Epithelial cell of proximal tubule (primary cell): ENCODE results near the gene SAYSD1. TPM values are rescaled to one million over a fixed set of nuclear protein-coding genes. Genes with fewer than 3 reads are reported as not detected.
A peak's percentile ranks its signal among the peaks of the same experiment; 100 is the strongest.

Experiments
- DNase-seq: peaks from one replicate; pipeline ENCODE4 v3.0.0-alpha.2; 2011; ENCODE audit warnings: low read depth
- H3K4me3 ChIP-seq: 2 replicates; pipeline ENCODE4 v1.5.1; 2011; ENCODE audit warnings: low read depth, mild to moderate bottlenecking, low read length
- CTCF ChIP-seq: conservative IDR thresholded peaks from 2 replicates; pipeline ENCODE4 v1.5.1; 2012; ENCODE audit warnings: low read depth, mild to moderate bottlenecking, low read length
- total RNA-seq: library from RNA; depleted of rRNA; stranded (reverse); fragments of >200 nt; gene quantifications from 2 replicates; pipeline ENCODE4 v1.2.3, GENCODE V29; 2015

SAYSD1 gene
- total RNA-seq, 1 donor from 2014 or later, result 15.7 TPM

GRCh38 chr6:39128832-39129231 is 13.8 kb upstream of the SAYSD1 start:
- H3K4me3 ChIP-seq, result no peak overlapping the region
- no peak for DNase-seq
- no peak for TF ChIP-seq CTCF

- H3K4me3 ChIP-seq, result no peak overlapping the region
- DNase-seq, result no peak
- no peak for TF ChIP-seq CTCF
These were observed 13.1 kb upstream of the SAYSD1 start for GRCh38 chr6:39128106-39128505.

GRCh38 chr6:39124114-39124513 is 9.1 kb upstream of the SAYSD1 start:
- TF ChIP-seq CTCF, result no peak
- DNase-seq, result no peak
- no peak overlapping the region for H3K4me3 ChIP-seq

GRCh38 chr6:39118921-39119320 is 3.9 kb upstream of the SAYSD1 start:
- H3K4me3 ChIP-seq, result no peak overlapping the region
- no peak for DNase-seq
- no peak for TF ChIP-seq CTCF

- DNase-seq, result no peak
- TF ChIP-seq CTCF, result no peak
These were observed 640 bp downstream of the SAYSD1 start for GRCh38 chr6:39114388-39114703.

GRCh38 chr6:39113788-39114187 is 1.2 kb downstream of the SAYSD1 start:
- no peak for TF ChIP-seq CTCF
- H3K4me3 ChIP-seq, result peak overlapping the region; percentile 66
- DNase-seq, result no peak

More at GRCh38 chr6:39114388-39114703, 640 bp downstream of the SAYSD1 start:
- H3K4me3 ChIP-seq, result peak overlapping the region; percentile 66

GRCh38 chr6:39111280-39111679 is 3.7 kb downstream of the SAYSD1 start:
- DNase-seq, result no peak
- no peak overlapping the region for H3K4me3 ChIP-seq
- TF ChIP-seq CTCF, result no peak
